RWPE1 (cell line): Measurements from ENCODE around the gene PLCG1.
A peak's percentile ranks its signal among the peaks of the same experiment; 100 is the strongest.

Experiments
- CTCF ChIA-PET: fragments of 350-600 bp; sonication (Branson Sonifier 250); formaldehyde crosslinking; extraction: SDS; loops from one replicate; lab custom pipeline; 2021; lab: Yijun Ruan, JAX
- POLR2A ChIA-PET: fragments of 400-600 bp; formaldehyde crosslinking; extraction: SDS; loops from one replicate; lab custom pipeline; 2020; ENCODE audit warnings: antibody characterized with exemption; ENCODE audit not compliant: low non-redundant PET; lab: Yijun Ruan, JAX
- DNase-seq: peaks from one replicate; pipeline ENCODE4 v3.0.0; 2012; ENCODE audit warnings: low spot score
- H3K27ac ChIP-seq: fragments of 450-650 bp; 2 replicates; pipeline ENCODE4 v1.5.1; 2017
- TF ChIP-seq, protein P1 (sequence below): fragments of 450-650 bp; conservative IDR thresholded peaks from 2 replicates; pipeline ENCODE4 v1.5.1; 2017; ENCODE audit warnings: low read depth, mild to moderate bottlenecking

The PLCG1 gene

DNA sequence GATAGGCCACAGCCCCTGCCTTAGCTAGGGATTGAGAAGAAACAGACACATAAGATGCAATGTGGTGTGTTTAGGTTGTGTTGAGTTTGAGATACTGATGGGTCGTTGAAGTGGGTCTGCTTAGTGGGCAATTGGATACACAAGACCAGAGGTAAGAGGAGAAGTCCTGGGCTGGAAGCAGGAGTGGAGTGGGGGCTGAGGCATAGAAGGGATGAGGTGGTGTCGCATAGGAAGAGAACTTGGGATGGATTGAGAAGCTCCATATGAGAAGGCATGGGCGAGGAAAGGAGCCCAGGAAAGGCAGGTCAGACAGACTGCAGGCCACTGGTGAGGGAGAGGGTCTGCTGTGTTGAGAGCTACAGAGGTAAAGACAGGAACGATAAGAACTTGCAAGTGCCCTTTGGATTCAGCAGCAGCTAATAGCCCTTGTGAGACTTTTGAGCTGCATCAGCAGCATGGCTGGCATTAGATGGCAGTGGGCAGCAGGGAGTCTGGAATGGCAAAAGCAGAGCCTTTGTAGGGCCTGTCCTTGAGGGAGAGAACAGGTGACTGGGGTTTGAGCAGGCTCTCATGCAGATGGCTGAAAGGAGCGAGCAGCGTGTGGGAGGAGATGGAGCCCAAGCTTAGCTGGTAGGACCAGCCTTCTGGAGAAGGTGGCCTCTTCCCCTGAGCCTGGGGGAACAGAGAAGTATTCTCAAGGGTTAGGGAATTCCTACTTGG lies 33.2 kb downstream of the PLCG1 start:
- H3K27ac ChIP-seq = peak overlapping the region; percentile 76
- DNase-seq = no peak
- TF ChIP-seq, protein P1, sequence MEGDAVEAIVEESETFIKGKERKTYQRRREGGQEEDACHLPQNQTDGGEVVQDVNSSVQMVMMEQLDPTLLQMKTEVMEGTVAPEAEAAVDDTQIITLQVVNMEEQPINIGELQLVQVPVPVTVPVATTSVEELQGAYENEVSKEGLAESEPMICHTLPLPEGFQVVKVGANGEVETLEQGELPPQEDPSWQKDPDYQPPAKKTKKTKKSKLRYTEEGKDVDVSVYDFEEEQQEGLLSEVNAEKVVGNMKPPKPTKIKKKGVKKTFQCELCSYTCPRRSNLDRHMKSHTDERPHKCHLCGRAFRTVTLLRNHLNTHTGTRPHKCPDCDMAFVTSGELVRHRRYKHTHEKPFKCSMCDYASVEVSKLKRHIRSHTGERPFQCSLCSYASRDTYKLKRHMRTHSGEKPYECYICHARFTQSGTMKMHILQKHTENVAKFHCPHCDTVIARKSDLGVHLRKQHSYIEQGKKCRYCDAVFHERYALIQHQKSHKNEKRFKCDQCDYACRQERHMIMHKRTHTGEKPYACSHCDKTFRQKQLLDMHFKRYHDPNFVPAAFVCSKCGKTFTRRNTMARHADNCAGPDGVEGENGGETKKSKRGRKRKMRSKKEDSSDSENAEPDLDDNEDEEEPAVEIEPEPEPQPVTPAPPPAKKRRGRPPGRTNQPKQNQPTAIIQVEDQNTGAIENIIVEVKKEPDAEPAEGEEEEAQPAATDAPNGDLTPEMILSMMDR = no peak
- CTCF ChIA-PET = interaction anchor here (0.5 to 2.2 kb wide), 8 partner anchors 36 to 376 kb away, joined by 3 to 10 read pairs (median 3); partner anchors contain the start of gene LPIN3
- POLR2A ChIA-PET = no interaction called here

DNA sequence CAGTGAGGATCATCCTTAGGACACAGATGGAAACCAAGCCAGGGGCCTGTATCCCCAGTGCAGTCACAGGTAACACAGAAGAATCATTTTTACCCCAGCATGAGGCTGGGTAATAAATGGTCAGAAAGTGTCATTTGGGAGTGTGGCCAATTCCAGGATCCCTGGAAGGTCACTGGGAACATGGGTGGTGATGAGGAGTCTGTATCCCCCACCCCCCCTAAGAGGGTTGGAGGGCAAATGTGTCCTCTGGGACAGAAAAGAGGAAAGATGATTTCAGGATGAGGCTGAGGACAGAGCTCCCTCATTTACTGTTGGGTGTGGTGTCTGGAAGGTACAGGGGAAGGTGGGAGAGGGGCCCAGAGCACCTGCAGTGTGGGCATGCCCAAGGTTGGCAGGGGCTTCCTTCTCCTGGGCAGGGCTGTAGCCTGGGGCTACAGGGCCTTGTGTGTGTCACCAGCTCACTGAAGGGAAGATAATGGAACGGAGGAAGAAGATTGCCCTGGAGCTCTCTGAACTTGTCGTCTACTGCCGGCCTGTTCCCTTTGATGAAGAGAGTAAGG lies 34.5 kb downstream of the PLCG1 start:
- H3K27ac ChIP-seq = peak overlapping the region; percentile 76
- no peak for DNase-seq
- TF ChIP-seq, protein P1 = no peak
- ChIA-PET POLR2A (interaction anchor here (0.6 kb wide), 1 partner anchor 168 kb away, joined by 3 read pairs; no protein-coding TSS in a partner anchor), CTCF (interaction anchor here (0.6 to 3.1 kb wide), 12 partner anchors 13 to 972 kb away, joined by 3 to 96 read pairs (median 4); partner anchors contain the start of genes LPIN3 and ZHX3)

DNA sequence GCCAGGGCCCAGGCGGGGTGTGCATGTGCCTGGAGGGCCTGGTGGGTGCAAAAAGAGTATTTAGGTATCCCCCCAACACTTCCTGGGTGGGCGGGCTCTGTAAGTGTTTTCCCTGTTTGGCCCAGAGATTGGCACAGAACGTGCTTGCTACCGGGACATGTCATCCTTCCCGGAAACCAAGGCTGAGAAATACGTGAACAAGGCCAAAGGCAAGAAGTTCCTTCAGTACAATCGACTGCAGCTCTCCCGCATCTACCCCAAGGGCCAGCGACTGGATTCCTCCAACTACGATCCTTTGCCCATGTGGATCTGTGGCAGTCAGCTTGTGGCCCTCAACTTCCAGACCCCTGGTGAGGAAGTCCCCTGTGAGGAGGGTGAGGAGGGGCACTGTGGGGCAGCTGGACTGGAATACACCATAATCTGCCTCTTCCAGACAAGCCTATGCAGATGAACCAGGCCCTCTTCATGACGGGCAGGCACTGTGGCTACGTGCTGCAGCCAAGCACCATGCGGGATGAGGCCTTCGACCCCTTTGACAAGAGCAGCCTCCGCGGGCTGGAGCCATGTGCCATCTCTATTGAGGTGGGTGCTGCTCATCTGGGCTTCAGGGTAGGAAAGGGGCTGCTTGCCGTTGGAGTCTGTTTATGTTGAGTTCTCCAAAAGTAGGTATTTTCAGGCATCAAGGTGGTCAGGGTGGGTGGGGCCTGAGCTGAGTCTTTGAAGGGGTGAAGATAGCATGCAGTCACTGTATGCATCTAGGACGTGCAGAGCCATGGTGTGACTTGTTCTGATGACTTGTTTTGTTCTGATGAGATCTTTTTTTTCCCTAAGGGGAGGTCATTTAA lies 35.2 kb downstream of the PLCG1 start:
- peak overlapping the region; percentile 76 for H3K27ac ChIP-seq
- ChIA-PET POLR2A (no interaction called here), CTCF (interaction anchor here (0.5 to 3.1 kb wide), 54 partner anchors 8 to 972 kb away, joined by 3 to 96 read pairs (median 5); partner anchors contain the start of genes LPIN3, PLCG1 and ZHX3)
- TF ChIP-seq, protein P1 = no peak
- DNase-seq = no peak

DNA sequence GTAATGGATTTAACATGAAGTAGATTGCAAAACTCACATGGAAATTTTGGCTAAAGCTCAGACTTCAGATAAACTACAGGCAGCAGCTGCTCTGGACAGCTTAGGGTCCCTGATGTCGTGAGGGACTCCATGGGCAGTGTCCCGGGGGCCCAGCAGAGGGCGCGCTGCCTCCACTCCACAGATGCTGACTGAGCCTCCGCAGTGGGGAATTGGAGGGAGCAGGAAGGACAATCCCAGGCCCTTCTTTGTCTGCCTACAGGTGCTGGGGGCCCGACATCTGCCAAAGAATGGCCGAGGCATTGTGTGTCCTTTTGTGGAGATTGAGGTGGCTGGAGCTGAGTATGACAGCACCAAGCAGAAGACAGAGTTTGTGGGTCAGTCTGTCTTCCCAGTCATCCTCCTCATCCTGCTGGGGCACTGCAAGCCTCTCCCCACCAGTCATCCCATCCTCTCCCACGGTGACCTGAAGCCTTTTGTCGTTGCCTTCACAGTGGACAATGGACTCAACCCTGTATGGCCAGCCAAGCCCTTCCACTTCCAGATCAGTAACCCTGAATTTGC lies 35.9 kb downstream of the PLCG1 start:
- POLR2A ChIA-PET = no interaction called here
- H3K27ac ChIP-seq = peak overlapping the region; percentile 76
- TF ChIP-seq, protein P1 = peak; percentile 99
- CTCF ChIA-PET = interaction anchor here (0.5 to 3.1 kb wide), 53 partner anchors 9 to 558 kb away, joined by 3 to 96 read pairs (median 5); partner anchors contain the start of genes LPIN3, PLCG1 and ZHX3
- peak; percentile 91 for DNase-seq

DNA sequence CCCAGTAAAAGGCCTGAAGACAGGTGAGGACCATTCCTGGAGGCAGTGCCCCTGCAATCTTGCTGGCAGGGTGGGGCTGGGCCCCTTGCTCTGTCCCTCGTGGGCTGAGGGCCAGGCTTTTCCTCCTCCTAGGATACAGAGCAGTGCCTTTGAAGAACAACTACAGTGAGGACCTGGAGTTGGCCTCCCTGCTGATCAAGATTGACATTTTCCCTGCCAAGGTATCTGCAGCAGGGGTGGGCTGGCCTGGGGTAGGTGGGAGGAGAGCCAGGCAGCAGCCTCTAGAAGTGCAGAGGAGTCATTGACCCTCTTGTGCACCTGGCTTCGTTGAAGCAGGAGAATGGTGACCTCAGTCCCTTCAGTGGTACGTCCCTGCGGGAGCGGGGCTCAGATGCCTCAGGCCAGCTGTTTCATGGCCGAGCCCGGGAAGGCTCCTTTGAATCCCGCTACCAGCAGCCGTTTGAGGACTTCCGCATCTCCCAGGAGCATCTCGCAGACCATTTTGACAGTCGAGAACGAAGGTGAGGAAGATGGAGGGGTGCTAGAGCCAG lies 36.5 kb downstream of the PLCG1 start:
- TF ChIP-seq, protein P1 = no peak
- DNase-seq = no peak
- H3K27ac ChIP-seq = peak overlapping the region; percentile 76
- POLR2A ChIA-PET = no interaction called here
- CTCF ChIA-PET = interaction anchor here (0.6 to 3.1 kb wide), 26 partner anchors 8 to 255 kb away, joined by 3 to 96 read pairs (median 6); partner anchors contain the start of genes LPIN3 and PLCG1
